HG03457 (cell line): ENCODE results near the gene DYTN.
A peak's percentile ranks its signal among the peaks of the same experiment; 100 is the strongest.
"Not testable (repeated sequence)": the region's sequence is repeated elsewhere in the genome, so short reads cannot be mapped to it uniquely, and the experiment has no call there.

ENCODE experiments used
- ATAC-seq: cut with Tn5 transposase; IDR thresholded peaks from one replicate; pipeline ENCODE4 v1.9.1; 2021; ENCODE audit warnings: moderate number of reproducible peaks; ENCODE audit not compliant: unreplicated experiment

Gene DYTN

GRCh38 chr2:206718296-206718695, at the start of gene DYTN:
DYTN (minus strand) TSS chr2:206718396; CDS start chr2:206718279, 117 bp downstream.
- ATAC-seq: no peak

GRCh38 chr2:206766057-206766930, 48.1 kb upstream of the DYTN start:
- ATAC-seq: no peak

- ATAC-seq: peak; percentile 92
Observed at GRCh38 chr2:206765242-206766056, 47.3 kb upstream of the DYTN start, which contains the start of the genes FASTKD2 and MDH1B. FASTKD2 (plus strand) TSS chr2:206765606; CDS start chr2:206766694, 1,088 bp downstream. MDH1B (minus strand) TSS chr2:206765328; CDS start chr2:206765271, 57 bp downstream.

GRCh38 chr2:206764673-206765241, 46.6 kb upstream of the DYTN start:
- ATAC-seq: peak; percentile 42

- ATAC-seq: no peak
Observed at GRCh38 chr2:206756816-206757215, 38.6 kb upstream of the DYTN start.

- no peak for ATAC-seq
Observed at GRCh38 chr2:206740800-206741199, 22.6 kb upstream of the DYTN start.

- ATAC-seq: no peak
Observed at GRCh38 chr2:206739271-206739670, 21.1 kb upstream of the DYTN start.

GRCh38 chr2:206736935-206737334, 18.7 kb upstream of the DYTN start:
- no peak for ATAC-seq

GRCh38 chr2:206733341-206733740, 15.1 kb upstream of the DYTN start:
- no peak for ATAC-seq

GRCh38 chr2:206728277-206729199, 10.3 kb upstream of the DYTN start:
- ATAC-seq: no peak

GRCh38 chr2:206727287-206727686, 9.1 kb upstream of the DYTN start:
- no peak for ATAC-seq

- no peak for ATAC-seq
Observed at GRCh38 chr2:206723288-206723687, 5.1 kb upstream of the DYTN start.

GRCh38 chr2:206721256-206721920, 3.2 kb upstream of the DYTN start:
- ATAC-seq: peak; percentile 58

GRCh38 chr2:206716623-206717022, 1.6 kb downstream of the DYTN start:
- ATAC-seq: no peak

GRCh38 chr2:206715183-206715582, 3.0 kb downstream of the DYTN start:
- not testable (repeated sequence) for ATAC-seq

GRCh38 chr2:206713746-206714145, 4.5 kb downstream of the DYTN start:
- peak; percentile 49 for ATAC-seq

- ATAC-seq: no peak
Observed at GRCh38 chr2:206708286-206708685, 9.9 kb downstream of the DYTN start.

- no peak for ATAC-seq
Observed at GRCh38 chr2:206707164-206707701, 11.0 kb downstream of the DYTN start.

- ATAC-seq: no peak
Observed at GRCh38 chr2:206701952-206702605, 16.1 kb downstream of the DYTN start.
